DMS53 treated with DMSO at 0.1 percent for 48 hours (cell line): ENCODE data around the gene TPO.
"Not testable (repeated sequence)": the region's sequence is repeated elsewhere in the genome, so short reads cannot be mapped to it uniquely, and the experiment has no call there.

Experiments
- DNase-seq: peaks from one replicate; lab custom pipeline; 2025; ENCODE audit not compliant: unreplicated experiment; lab: John Stamatoyannopoulos, UW

TPO gene

GRCh38 chr2:1403565-1403964 lies 9.7 kb upstream of the TPO start:
- DNase-seq, result no peak

GRCh38 chr2:1405124-1405523 lies 8.1 kb upstream of the TPO start:
- no peak for DNase-seq

GRCh38 chr2:1405967-1406366 lies 7.3 kb upstream of the TPO start:
- no peak for DNase-seq

GRCh38 chr2:1406434-1406833 lies 6.8 kb upstream of the TPO start:
- no peak for DNase-seq

- no peak for DNase-seq
Measured at GRCh38 chr2:1407950-1408675, 5.2 kb upstream of the TPO start.

GRCh38 chr2:1414121-1414520 lies 858 bp downstream of the TPO start:
- DNase-seq, result no peak

GRCh38 chr2:1414901-1415300 lies 1.6 kb downstream of the TPO start:
- not testable (repeated sequence) for DNase-seq

GRCh38 chr2:1415501-1415900 lies 2.2 kb downstream of the TPO start:
- no peak for DNase-seq

- DNase-seq, result no peak
Measured at GRCh38 chr2:1418566-1418965, 5.3 kb downstream of the TPO start.

- DNase-seq, result no peak
Measured at GRCh38 chr2:1420746-1421480, 7.7 kb downstream of the TPO start.

GRCh38 chr2:1421731-1422130 lies 8.5 kb downstream of the TPO start:
- DNase-seq, result no peak

- DNase-seq, result no peak
Measured at GRCh38 chr2:1422131-1422530, 8.9 kb downstream of the TPO start.

GRCh38 chr2:1422716-1423285 lies 9.5 kb downstream of the TPO start:
- DNase-seq, result no peak

GRCh38 chr2:1427086-1427485 lies 13.8 kb downstream of the TPO start:
- DNase-seq, result no peak

GRCh38 chr2:1429895-1430294 lies 16.6 kb downstream of the TPO start:
- no peak for DNase-seq

GRCh38 chr2:1430491-1430890 lies 17.2 kb downstream of the TPO start:
- no peak for DNase-seq

GRCh38 chr2:1431886-1432400 lies 18.7 kb downstream of the TPO start:
- no peak for DNase-seq

- no peak for DNase-seq
Measured at GRCh38 chr2:1432726-1433125, 19.5 kb downstream of the TPO start.

GRCh38 chr2:1436369-1436768 lies 23.1 kb downstream of the TPO start:
- no peak for DNase-seq

GRCh38 chr2:1437101-1437500 lies 23.8 kb downstream of the TPO start:
- no peak for DNase-seq

GRCh38 chr2:1437537-1437936 lies 24.3 kb downstream of the TPO start:
- DNase-seq, result no peak

- DNase-seq, result no peak
Measured at GRCh38 chr2:1438972-1439371, 25.7 kb downstream of the TPO start.
